K562 (cell line): ENCODE data around the gene PHLDB1. TPM values are rescaled to one million over a fixed set of nuclear protein-coding genes. Genes with fewer than 3 reads are reported as not detected.

ENCODE experiments used
- ATAC-seq: fragments of 200-7000 bp; cut with Tn5 transposase; 3 replicates; pipeline ENCODE4 v1.9.1; 2020; ENCODE audit warnings: moderate library complexity
- BruUV-seq: library from RNA; stranded (reverse); fragments of 400-500 nt; replicated peaks from 2 replicates; lab custom pipeline; 2021; lab: Mats Ljungman, UMichigan
- CTCF ChIA-PET: fragments of 300-600 bp; formaldehyde crosslinking; extraction: SDS; loops from one replicate; lab custom pipeline; 2021; ENCODE audit warnings: low intra/inter-chr PET ratio; lab: Yijun Ruan, JAX
- POLR2A ChIA-PET: fragments of 300-600, 350-650 bp; sonication (Branson Sonifier 250); formaldehyde crosslinking; extraction: SDS; loops from one replicate; lab custom pipeline; 2021; ENCODE audit warnings: antibody characterized with exemption, inconsistent platforms; lab: Yijun Ruan, JAX
- DNase-seq, 4 experiments: peaks; one replicate each; pipeline versions ENCODE4 v3.0.0 to v3.0.0-alpha.2; 2011 to 2018; ENCODE audit warnings: low spot score in 3 of 4, mixed read lengths in 3 of 4; ENCODE audit errors: extremely low read depth in 1 of 4
- FAIRE-seq: peaks from 2 replicates; lab custom pipeline; 2011; peaks lifted over from hg19 to GRCh38; lab: Jason Lieb, UNC
- H2AFZ ChIP-seq: 2 replicates; pipeline ENCODE4 v1.6.0; 2011; ENCODE audit warnings: low read depth, low read length, control low read depth, inconsistent platforms
- H3K27ac ChIP-seq: fragments of 200-600 bp; 3 replicates; pipeline ENCODE4 v1.8.0; 2011; ENCODE audit warnings: low read depth, mild to moderate bottlenecking, control low read depth, inconsistent platforms, low read length, moderate library complexity, mixed read lengths; ENCODE audit errors: extremely low read depth
- H3K27me3 ChIP-seq, 2 experiments: fragments of 300-600 bp in 1 of 2; 2 replicates in 1 of 2; 3 replicates in 1 of 2; pipeline versions ENCODE4 v1.6.0 to v1.8.0; 2011; ENCODE audit warnings: inconsistent platforms in 2 of 2, low read length in 2 of 2, mild to moderate bottlenecking in 1 of 2, mixed read lengths in 1 of 2, moderate library complexity in 1 of 2; ENCODE audit not compliant: control insufficient read depth in 2 of 2, insufficient read depth in 2 of 2
- H3K36me3 ChIP-seq: fragments of 300-600 bp; 3 replicates; pipeline ENCODE4 v1.8.0; 2011; ENCODE audit warnings: mild to moderate bottlenecking, low read length, inconsistent platforms; ENCODE audit not compliant: control insufficient read depth, insufficient read depth
- H3K4me1 ChIP-seq, 2 experiments: fragments of 200-600 bp in 1 of 2; replicated peaks in 1 of 2; 2 replicates in 1 of 2; 3 replicates in 1 of 2; pipeline versions ENCODE4 v1.5.1 to v1.8.0; 2011; ENCODE audit warnings: inconsistent platforms in 2 of 2, low read length in 2 of 2, mild to moderate bottlenecking in 1 of 2, mixed read lengths in 1 of 2, moderate library complexity in 1 of 2; ENCODE audit not compliant: control insufficient read depth in 2 of 2, insufficient read depth in 2 of 2
- H3K4me2 ChIP-seq: 2 replicates; pipeline ENCODE4 v1.6.1; 2011; ENCODE audit warnings: low read length, control low read depth, inconsistent platforms, mixed read lengths; ENCODE audit not compliant: insufficient read depth
- H3K4me3 ChIP-seq: fragments of 200-600 bp; sonication (generic), shearing (Covaris generic); 2 replicates; pipeline ENCODE4 v1.5.1; 2016; ENCODE audit warnings: control low read depth, inconsistent platforms
- H3K79me2 ChIP-seq: fragments of 200-600 bp; 3 replicates; pipeline ENCODE4 v1.8.0; 2011; ENCODE audit warnings: low read length, inconsistent platforms; ENCODE audit not compliant: control insufficient read depth, insufficient read depth
- H3K9ac ChIP-seq, 2 experiments: 2 replicates each; pipeline versions ENCODE4 v1.6.0 to v1.6.1; 2011; ENCODE audit warnings: low read depth in 2 of 2, low read length in 2 of 2, control low read depth in 1 of 2, inconsistent platforms in 1 of 2, mild to moderate bottlenecking in 1 of 2, mixed read lengths in 1 of 2; ENCODE audit not compliant: insufficient read depth in 1 of 2
- H3K9me1 ChIP-seq: one replicate; pipeline ENCODE4 v1.6.0; 2011; ENCODE audit warnings: inconsistent platforms, mild to moderate bottlenecking, low read length, moderate library complexity; ENCODE audit not compliant: control insufficient read depth, insufficient read depth
- H3K9me3 ChIP-seq: replicated peaks from 2 replicates; pipeline ENCODE4 v1.5.1; 2011; ENCODE audit warnings: low read depth, low read length, inconsistent platforms; ENCODE audit not compliant: control insufficient read depth, insufficient read depth
- H4K20me1 ChIP-seq: replicated peaks from 2 replicates; pipeline ENCODE4 v1.6.1; 2011; ENCODE audit warnings: low read length, inconsistent platforms, mixed read lengths; ENCODE audit not compliant: control insufficient read depth, insufficient read depth
- CEBPG ChIP-seq, 3 experiments: fragments of 200-800 bp in 1 of 3; sonication (Bioruptor generic) in 1 of 3; sonication (generic) in 1 of 3; formaldehyde crosslinking in 1 of 3; IDR thresholded peaks in 2 of 3; conservative IDR thresholded peaks in 1 of 3; 2 replicates each; pipeline versions ENCODE4 v1.6.1 to v1.8.0; 2016 to 2022; ENCODE audit warnings: missing compliant biosample characterization in 2 of 3, missing genetic modification characterization in 2 of 3, mild to moderate bottlenecking in 1 of 3, missing genetic modification reagents in 1 of 3
- KLF16 ChIP-seq: IDR thresholded peaks from 2 replicates; pipeline ENCODE4 v1.6.1; 2016; ENCODE audit warnings: antibody characterized with exemption
- NUFIP1 ChIP-seq: fragments of 450-650 bp; IDR thresholded peaks from 2 replicates; pipeline ENCODE4 v1.6.1; 2018; ENCODE audit not compliant: partially characterized antibody
- WGBS: fragments of 100-300 bp; shearing (Covaris generic); methylation state at CpG from one replicate; pipeline ENCODE4 v1.1.6; 2016; ENCODE audit warnings: low coverage, mixed read lengths; ENCODE audit not compliant: insufficient coverage; ENCODE audit errors: missing lambda C conversion rate; 5-methylcytosine and 5-hydroxymethylcytosine counted together
- in situ Hi-C: fragments of 300-500 bp; cut with MboI; formaldehyde crosslinking; loops from 4 replicates; pipeline ENCODE4 v1.15.0; 2018; ENCODE audit warnings: inconsistent platforms, mixed read lengths
- intact Hi-C: fragments of 100-400 bp; cut with micrococcal nuclease; formaldehyde crosslinking; loops from 2 replicates; pipeline ENCODE4 v1.14.2; 2022
- polyA plus RNA-seq, 8 experiments: library from polyadenylated mRNA; depleted of rRNA in 4 of 8; stranded (reverse) in 5 of 8; unstranded in 3 of 8; fragments of >200 nt; fragmentation: Nextera tagmentation in 2 of 8; fragmentation: Illumina TruSeq in 1 of 8; extraction: Ambion mirVana in 2 of 8; extraction: Trizol in 1 of 8; gene quantifications; 2 replicates each; pipeline versions ENCODE4 v1.2.1 to v1.2.3, GENCODE V29; 2011 to 2014; ENCODE audit warnings: inconsistent platforms in 1 of 8, missing spikeins in 1 of 8
- total RNA-seq, 7 experiments: library from RNA; depleted of rRNA in 6 of 7; stranded (reverse); fragments of >200 nt in 6 of 7; fragmentation: Illumina TruSeq in 2 of 7; extraction: Trizol in 2 of 7; gene quantifications; 2 replicates each; pipeline versions ENCODE4 v1.2.1 to v1.2.3, GENCODE V29; 2011 to 2021; ENCODE audit warnings: low replicate concordance in 1 of 7
- TF ChIP-seq, protein P1 (sequence below): fragments of 450-650 bp; formaldehyde crosslinking; IDR thresholded peaks from 2 replicates; pipeline ENCODE4 v1.4.0; 2020; ENCODE audit warnings: mild to moderate bottlenecking, moderate library complexity
- TF ChIP-seq, protein P2 (sequence below): fragments of 250-450 bp; sonication (Bioruptor Pico); IDR thresholded peaks from 2 replicates; pipeline ENCODE4 v1.8.0; 2021; ENCODE audit warnings: moderate library complexity, mild to moderate bottlenecking, inconsistent platforms

The PHLDB1 gene
- total and polyA plus RNA-seq, 9 of the 15 experiments (the other 6 are each of a cell fraction or from before 2014, with no cell fraction given) = 2.0 to 28.7 (median 16.2) TPM

DNA sequence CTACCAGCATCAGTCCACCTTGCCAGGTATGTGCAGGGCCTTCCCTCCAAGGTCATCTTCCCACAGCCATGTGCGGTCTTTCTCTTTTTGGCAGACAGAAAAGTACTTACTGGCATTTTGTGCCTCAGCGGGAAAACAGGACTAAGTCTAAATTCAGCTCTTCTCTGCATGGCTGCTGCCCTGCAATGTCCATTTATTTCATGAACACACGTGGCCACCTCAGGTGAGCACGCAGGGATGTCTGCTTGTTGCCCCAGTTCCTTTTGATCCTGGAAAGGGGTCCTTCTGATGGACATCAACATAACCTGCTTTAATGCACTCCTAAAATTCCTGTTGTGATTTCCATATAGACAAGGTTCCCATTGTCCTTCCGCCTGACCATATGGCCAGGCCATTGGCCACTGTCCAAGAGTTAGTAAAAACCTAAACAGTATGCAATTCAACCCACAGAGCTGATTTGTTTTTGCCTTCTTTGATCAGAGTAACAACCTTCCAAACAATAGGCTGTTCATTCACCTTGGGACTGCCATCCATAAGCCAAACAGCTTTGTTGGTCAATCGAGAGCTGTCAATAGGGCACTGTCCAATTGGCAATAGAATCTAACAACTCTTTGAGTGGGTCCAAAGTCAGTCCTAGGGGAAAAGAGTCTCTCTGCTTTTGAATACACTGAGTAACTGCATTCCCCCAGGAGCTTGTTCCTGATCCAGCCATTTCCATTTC, 66.1 kb downstream of the PHLDB1 start:
- DNase-seq = no peak
- Histone ChIP-seq H3K27me3 (peaks cover 0 to 4% of the 10 kb centered on the region in 2 experiments; a peak in 1 of 5 replicates), H4K20me1 (no peaks in the 10 kb centered on the region), H3K9me1 (no peaks in the 10 kb centered on the region), H2AFZ (no peak overlapping the region), H3K79me2 (no peaks in the 10 kb centered on the region), H3K4me1 (no peaks in the 10 kb centered on the region), H3K27ac (no peak overlapping the region), H3K36me3 (no peaks in the 10 kb centered on the region), H3K4me3 (no peak overlapping the region), H3K9ac (no peak overlapping the region), H3K9me3 (no peaks in the 10 kb centered on the region; the same call in 1 of the 2 replicates), H3K4me2 (no peak overlapping the region)
- BruUV-seq = no TSS peak
- TF ChIP-seq KLF16 = no peak
- TF ChIP-seq, protein P1, sequence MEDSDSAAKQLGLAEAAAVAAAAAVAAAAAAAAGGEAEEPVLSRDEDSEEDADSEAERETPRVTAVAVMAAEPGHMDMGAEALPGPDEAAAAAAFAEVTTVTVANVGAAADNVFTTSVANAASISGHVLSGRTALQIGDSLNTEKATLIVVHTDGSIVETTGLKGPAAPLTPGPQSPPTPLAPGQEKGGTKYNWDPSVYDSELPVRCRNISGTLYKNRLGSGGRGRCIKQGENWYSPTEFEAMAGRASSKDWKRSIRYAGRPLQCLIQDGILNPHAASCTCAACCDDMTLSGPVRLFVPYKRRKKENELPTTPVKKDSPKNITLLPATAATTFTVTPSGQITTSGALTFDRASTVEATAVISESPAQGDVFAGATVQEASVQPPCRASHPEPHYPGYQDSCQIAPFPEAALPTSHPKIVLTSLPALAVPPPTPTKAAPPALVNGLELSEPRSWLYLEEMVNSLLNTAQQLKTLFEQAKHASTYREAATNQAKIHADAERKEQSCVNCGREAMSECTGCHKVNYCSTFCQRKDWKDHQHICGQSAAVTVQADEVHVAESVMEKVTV (CRISPR knock-in tag) = no peak
- TF ChIP-seq, protein P2, sequence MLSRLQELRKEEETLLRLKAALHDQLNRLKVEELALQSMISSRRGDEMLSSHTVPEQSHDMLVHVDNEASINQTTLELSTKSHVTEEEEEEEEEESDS = no peak
- no peak for TF ChIP-seq CEBPG (CRISPR knock-in tag; IDR thresholded peaks at IDR 0.05)
- TF ChIP-seq CEBPG (tag; conservative IDR thresholded peaks at IDR 0.05 in 1 of 2, IDR thresholded peaks at IDR 0.05 in 1 of 2) = no peak
- TF ChIP-seq NUFIP1 = no peak
- in situ Hi-C loops = no loop called here
- WGBS = 12% methylated on average over 6 of the region's 6 CpGs
- POLR2A ChIA-PET = interaction anchor here (0.5 to 0.9 kb wide), 3 partner anchors 14 to 268 kb away, joined by 3 read pairs; no protein-coding TSS in a partner anchor
- CTCF ChIA-PET = no interaction called here
- intact Hi-C loops = loop anchor here (2.0 kb wide), 1 partner anchor 15 kb away; no protein-coding TSS in a partner anchor
- ATAC-seq = no peak
- no peak for FAIRE-seq
